Measurements from ENCODE around the gene PPP1R18. TPM values are rescaled to one million over a fixed set of nuclear protein-coding genes. Genes with fewer than 3 reads are reported as not detected.

Gene PPP1R18
- total RNA-seq, 1 experiment from 2014 or later = 49.9 TPM

DNA sequence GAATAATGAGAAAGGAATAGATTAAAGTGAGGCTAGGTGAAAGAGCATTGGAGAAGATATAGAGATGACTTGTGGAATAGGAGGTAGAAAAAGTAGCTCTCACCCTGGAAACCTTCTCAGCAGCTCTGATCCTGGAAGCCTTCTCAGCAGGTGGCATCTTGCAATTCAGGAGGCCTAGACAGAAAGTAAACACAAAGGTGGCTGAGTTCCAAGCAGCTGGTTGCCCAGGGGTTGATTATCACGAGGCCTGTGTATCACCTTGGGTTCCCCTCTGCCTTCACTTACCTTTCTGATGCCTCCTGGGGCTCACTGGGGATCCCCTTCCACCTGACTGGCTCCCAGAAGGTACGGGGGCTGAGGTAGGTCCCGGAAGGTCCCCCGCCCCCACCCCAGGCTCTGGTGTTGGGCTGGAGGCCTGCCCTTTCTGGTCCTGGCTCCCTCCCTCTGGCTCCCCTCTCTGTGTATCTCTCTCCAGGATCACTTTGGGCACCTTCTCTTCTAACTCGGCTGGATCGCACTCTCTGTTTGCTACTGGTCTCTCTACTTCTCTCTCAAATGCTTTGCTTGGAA lies 20.9 kb upstream of the PPP1R18 start:
- Histone ChIP-seq H3K79me2 (ENCODE audit: low read length) (no peaks in the 10 kb centered on the region), H3K4me3 (ENCODE audit: low read length) (no peak overlapping the region), H3K9me3 (ENCODE audit: low read length) (no peaks in the 10 kb centered on the region), H3F3A (ENCODE audit: low read length, unreplicated experiment) (no peaks in the 10 kb centered on the region), H3K27me3 (ENCODE audit: low read length) (no peaks in the 10 kb centered on the region), H4K20me1 (ENCODE audit: low read length) (no peaks in the 10 kb centered on the region), H3K36me3 (ENCODE audit: low read depth, low read length) (peaks cover 14% of the 10 kb centered on the region), H2AFZ (ENCODE audit: low read length) (no peak overlapping the region), H3K4me2 (ENCODE audit: low read length) (no peak overlapping the region), H3K27ac (ENCODE audit: low read length) (no peak overlapping the region), H3K4me1 (ENCODE audit: insufficient read depth, low read length) (no peaks in the 10 kb centered on the region), H3K9me2 (replicated peaks; ENCODE audit: low read length) (no peaks in the 10 kb centered on the region), H3K9ac (ENCODE audit: low read length) (no peak overlapping the region)
- DNase-seq = no peak
- BruUV-seq (replicated peaks) = no TSS peak
- no peak for ATAC-seq
- CTCF ChIA-PET = no interaction called here
- POLR2A ChIA-PET (ENCODE audit: unreplicated experiment) = no interaction called here
- TF ChIP-seq EZH2phosphoT487 (IDR thresholded peaks at IDR 0.05; ENCODE audit: borderline replicate concordance, low read length) (no peak), EZH2 (IDR thresholded peaks at IDR 0.05; ENCODE audit: low read length, unreplicated experiment) (no peak)
- TF ChIP-seq, protein P1, sequence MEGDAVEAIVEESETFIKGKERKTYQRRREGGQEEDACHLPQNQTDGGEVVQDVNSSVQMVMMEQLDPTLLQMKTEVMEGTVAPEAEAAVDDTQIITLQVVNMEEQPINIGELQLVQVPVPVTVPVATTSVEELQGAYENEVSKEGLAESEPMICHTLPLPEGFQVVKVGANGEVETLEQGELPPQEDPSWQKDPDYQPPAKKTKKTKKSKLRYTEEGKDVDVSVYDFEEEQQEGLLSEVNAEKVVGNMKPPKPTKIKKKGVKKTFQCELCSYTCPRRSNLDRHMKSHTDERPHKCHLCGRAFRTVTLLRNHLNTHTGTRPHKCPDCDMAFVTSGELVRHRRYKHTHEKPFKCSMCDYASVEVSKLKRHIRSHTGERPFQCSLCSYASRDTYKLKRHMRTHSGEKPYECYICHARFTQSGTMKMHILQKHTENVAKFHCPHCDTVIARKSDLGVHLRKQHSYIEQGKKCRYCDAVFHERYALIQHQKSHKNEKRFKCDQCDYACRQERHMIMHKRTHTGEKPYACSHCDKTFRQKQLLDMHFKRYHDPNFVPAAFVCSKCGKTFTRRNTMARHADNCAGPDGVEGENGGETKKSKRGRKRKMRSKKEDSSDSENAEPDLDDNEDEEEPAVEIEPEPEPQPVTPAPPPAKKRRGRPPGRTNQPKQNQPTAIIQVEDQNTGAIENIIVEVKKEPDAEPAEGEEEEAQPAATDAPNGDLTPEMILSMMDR (conservative IDR thresholded peaks at IDR 0.05; ENCODE audit: low read depth, low read length) = no peak
- intact Hi-C loops (cut with micrococcal nuclease) = no loop called here

DNA sequence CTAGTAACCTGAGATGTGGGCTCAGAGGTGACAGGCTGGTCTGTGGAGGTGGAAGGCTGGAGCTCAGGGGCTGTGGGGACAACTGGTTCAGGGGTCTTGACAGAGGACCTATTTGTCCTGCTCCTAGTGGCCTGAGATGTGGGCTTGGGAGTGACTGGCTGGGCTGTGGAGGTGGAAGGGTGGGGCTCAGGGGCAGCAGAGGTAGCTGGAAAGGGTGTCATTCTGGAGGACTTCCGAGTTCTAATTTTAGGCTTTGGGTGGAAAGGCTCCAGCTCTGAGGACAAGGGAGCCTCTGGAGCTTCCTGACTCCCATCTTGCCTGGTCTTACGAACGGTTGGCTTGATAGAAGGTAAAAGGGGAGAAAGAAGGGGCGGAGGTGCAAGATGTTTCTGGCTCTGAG lies 19.2 kb upstream of the PPP1R18 start:
- CTCF ChIA-PET = no interaction called here
- H3K36me3 ChIP-seq (ENCODE audit: low read depth, low read length) = peaks cover 14% of the 10 kb centered on the region
- POLR2A ChIA-PET (ENCODE audit: unreplicated experiment) = interaction anchor here (0.6 kb wide), 1 partner anchor 11 kb away, joined by 5 read pairs; the partner anchor contains the start of gene MDC1
- intact Hi-C loops (cut with micrococcal nuclease) = no loop called here
- no peak overlapping the region for H3K4me3 ChIP-seq (ENCODE audit: low read length)
- H3K9me2 ChIP-seq (replicated peaks; ENCODE audit: low read length) = no peaks in the 10 kb centered on the region
- DNase-seq (no peak), ATAC-seq (no peak)
- H3K79me2 ChIP-seq (ENCODE audit: low read length) = no peaks in the 10 kb centered on the region
- H2AFZ ChIP-seq (ENCODE audit: low read length) = no peak overlapping the region
- no peaks in the 10 kb centered on the region for H3K9me3 ChIP-seq (ENCODE audit: low read length)
- H3K4me1 ChIP-seq (ENCODE audit: insufficient read depth, low read length) = no peaks in the 10 kb centered on the region
- TF ChIP-seq, protein P1 (conservative IDR thresholded peaks at IDR 0.05; ENCODE audit: low read depth, low read length) = no peak
- TF ChIP-seq EZH2 (IDR thresholded peaks at IDR 0.05; ENCODE audit: low read length, unreplicated experiment) = no peak
- TF ChIP-seq EZH2phosphoT487 (IDR thresholded peaks at IDR 0.05; ENCODE audit: borderline replicate concordance, low read length) = no peak
- H4K20me1 ChIP-seq (ENCODE audit: low read length) = no peaks in the 10 kb centered on the region
- H3K4me2 ChIP-seq (ENCODE audit: low read length) = no peak overlapping the region
- no TSS peak for BruUV-seq (replicated peaks)
- no peak overlapping the region for H3K9ac ChIP-seq (ENCODE audit: low read length)
- H3K27me3 ChIP-seq (ENCODE audit: low read length) = no peaks in the 10 kb centered on the region
- H3K27ac ChIP-seq (ENCODE audit: low read length) = no peak overlapping the region
- no peaks in the 10 kb centered on the region for H3F3A ChIP-seq (ENCODE audit: low read length, unreplicated experiment)

DNA sequence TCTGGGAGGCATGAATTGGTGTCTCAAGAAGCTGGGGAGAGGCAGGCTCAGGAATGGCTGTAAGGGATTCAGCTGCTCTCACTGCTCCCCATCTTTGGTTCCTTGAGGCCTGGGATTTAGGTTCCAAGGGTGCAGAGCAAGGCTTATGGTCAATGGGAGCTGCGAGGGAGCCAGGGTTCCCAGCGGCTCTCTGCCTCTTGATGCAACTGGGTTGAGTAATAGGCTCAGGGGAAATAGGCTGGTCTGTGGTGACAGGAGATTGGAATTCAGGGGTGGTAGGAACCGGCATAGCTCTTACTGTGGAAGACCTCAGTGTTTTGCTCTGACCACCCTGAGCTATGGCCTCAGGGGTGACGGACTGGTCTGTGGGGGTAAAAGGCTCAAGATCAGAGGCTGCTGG lies 17.4 kb upstream of the PPP1R18 start:
- ChIA-PET CTCF (interaction anchor here (0.6 kb wide), 1 partner anchor 188 kb away, joined by 3 read pairs; no protein-coding TSS in a partner anchor), POLR2A (ENCODE audit: unreplicated experiment) (no interaction called here)

More for the DNA sequence above, 17.4 kb upstream of the PPP1R18 start:
- no peaks in the 10 kb centered on the region for H3F3A ChIP-seq (ENCODE audit: low read length, unreplicated experiment)
- intact Hi-C loops (cut with micrococcal nuclease) = no loop called here
- no TSS peak for BruUV-seq (replicated peaks)
- H3K4me1 ChIP-seq (ENCODE audit: insufficient read depth, low read length) = no peaks in the 10 kb centered on the region
- H3K79me2 ChIP-seq (ENCODE audit: low read length) = no peaks in the 10 kb centered on the region
- no peak for TF ChIP-seq EZH2phosphoT487 (IDR thresholded peaks at IDR 0.05; ENCODE audit: borderline replicate concordance, low read length)
- TF ChIP-seq EZH2 (IDR thresholded peaks at IDR 0.05; ENCODE audit: low read length, unreplicated experiment) = no peak
- TF ChIP-seq, protein P1 (conservative IDR thresholded peaks at IDR 0.05; ENCODE audit: low read depth, low read length) = no peak
- DNase-seq (no peak), ATAC-seq (no peak)
- no peaks in the 10 kb centered on the region for H4K20me1 ChIP-seq (ENCODE audit: low read length)
- no peak overlapping the region for H3K27ac ChIP-seq (ENCODE audit: low read length)
- peaks cover 14% of the 10 kb centered on the region for H3K36me3 ChIP-seq (ENCODE audit: low read depth, low read length)
- no peak overlapping the region for H3K9ac ChIP-seq (ENCODE audit: low read length)
- H2AFZ ChIP-seq (ENCODE audit: low read length) = no peak overlapping the region
- H3K9me2 ChIP-seq (replicated peaks; ENCODE audit: low read length) = no peaks in the 10 kb centered on the region
- no peaks in the 10 kb centered on the region for H3K9me3 ChIP-seq (ENCODE audit: low read length)
- H3K4me2 ChIP-seq (ENCODE audit: low read length) = no peak overlapping the region
- no peaks in the 10 kb centered on the region for H3K27me3 ChIP-seq (ENCODE audit: low read length)
- H3K4me3 ChIP-seq (ENCODE audit: low read length) = no peak overlapping the region

Data from PC-3 (cell line).